Adrenal gland (tissue), 5 donors: ENCODE results near the gene ACAD11.

Source experiments
- POLR2A ChIP-seq, 2 donors: fragments of 450-650 bp; IDR thresholded peaks; one replicate each; pipeline ENCODE4 v1.6.1; 2017; ENCODE audit warnings: antibody characterized with exemption in 2 of 2, mild to moderate bottlenecking in 2 of 2, moderate library complexity in 1 of 2
- TF ChIP-seq, protein P1 (sequence below), 6 experiments: fragments of 450-650 bp in 4 of 6; fragments of 200-600 bp in 2 of 6; sonication (generic) in 1 of 6; IDR thresholded peaks; 1 replicate in 5 of 6; 2 replicates in 1 of 6; pipeline versions ENCODE4 v1.5.1 to v1.8.0; 2016 to 2021; ENCODE audit warnings: antibody characterized with exemption in 6 of 6, mild to moderate bottlenecking in 2 of 6, moderate library complexity in 1 of 6
- donor health status: DM: no; HTN: no; CAD: no.

- TF ChIP-seq, protein P1, sequence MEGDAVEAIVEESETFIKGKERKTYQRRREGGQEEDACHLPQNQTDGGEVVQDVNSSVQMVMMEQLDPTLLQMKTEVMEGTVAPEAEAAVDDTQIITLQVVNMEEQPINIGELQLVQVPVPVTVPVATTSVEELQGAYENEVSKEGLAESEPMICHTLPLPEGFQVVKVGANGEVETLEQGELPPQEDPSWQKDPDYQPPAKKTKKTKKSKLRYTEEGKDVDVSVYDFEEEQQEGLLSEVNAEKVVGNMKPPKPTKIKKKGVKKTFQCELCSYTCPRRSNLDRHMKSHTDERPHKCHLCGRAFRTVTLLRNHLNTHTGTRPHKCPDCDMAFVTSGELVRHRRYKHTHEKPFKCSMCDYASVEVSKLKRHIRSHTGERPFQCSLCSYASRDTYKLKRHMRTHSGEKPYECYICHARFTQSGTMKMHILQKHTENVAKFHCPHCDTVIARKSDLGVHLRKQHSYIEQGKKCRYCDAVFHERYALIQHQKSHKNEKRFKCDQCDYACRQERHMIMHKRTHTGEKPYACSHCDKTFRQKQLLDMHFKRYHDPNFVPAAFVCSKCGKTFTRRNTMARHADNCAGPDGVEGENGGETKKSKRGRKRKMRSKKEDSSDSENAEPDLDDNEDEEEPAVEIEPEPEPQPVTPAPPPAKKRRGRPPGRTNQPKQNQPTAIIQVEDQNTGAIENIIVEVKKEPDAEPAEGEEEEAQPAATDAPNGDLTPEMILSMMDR (IDR thresholded peaks at IDR 0.05): no peak
- no peak for TF ChIP-seq POLR2A (IDR thresholded peaks at IDR 0.05)
Measured at GRCh38 chr3:132596326-132596725, 63.3 kb downstream of the ACAD11 start.
